Hindlimb muscle (tissue), 1 donor: Measurements from ENCODE around the gene CDX2. TPM values are rescaled to one million over a fixed set of nuclear protein-coding genes. Genes with fewer than 3 reads are reported as not detected.

Experiments
- DNase-seq: peaks from one replicate; pipeline ENCODE4 v3.0.0-alpha.2; 2013
- polyA plus RNA-seq: library from polyadenylated mRNA; unstranded; fragments of 120-200 nt; gene quantifications from one replicate; pipeline ENCODE4 v1.2.1, GENCODE V29; 2013; ENCODE audit not compliant: insufficient read length

Gene CDX2
- polyA plus RNA-seq, 1 donor = not detected

DNA sequence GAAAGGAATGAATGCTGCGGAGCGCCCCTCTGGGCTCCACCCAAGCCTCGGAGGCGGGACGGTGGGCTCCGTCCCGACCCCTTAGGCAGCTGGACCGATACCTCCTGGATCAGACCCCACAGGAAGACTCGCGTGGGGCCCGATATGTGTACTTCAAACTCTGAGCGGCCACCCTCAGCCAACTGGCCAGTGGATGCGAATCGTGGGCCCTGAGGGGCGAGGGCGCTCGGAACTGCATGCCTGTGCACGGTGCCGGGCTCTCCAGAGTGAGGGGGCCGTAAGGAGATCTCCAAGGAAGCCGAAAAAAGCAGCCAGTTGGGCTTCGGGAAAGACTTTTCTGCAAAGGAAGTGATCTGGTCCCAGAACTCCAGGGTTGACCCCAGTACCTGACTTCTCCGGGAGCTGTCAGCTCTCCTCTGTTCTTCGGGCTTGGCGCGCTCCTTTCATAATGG, 40.7 kb downstream of the CDX2 start:
- no peak for DNase-seq

DNA sequence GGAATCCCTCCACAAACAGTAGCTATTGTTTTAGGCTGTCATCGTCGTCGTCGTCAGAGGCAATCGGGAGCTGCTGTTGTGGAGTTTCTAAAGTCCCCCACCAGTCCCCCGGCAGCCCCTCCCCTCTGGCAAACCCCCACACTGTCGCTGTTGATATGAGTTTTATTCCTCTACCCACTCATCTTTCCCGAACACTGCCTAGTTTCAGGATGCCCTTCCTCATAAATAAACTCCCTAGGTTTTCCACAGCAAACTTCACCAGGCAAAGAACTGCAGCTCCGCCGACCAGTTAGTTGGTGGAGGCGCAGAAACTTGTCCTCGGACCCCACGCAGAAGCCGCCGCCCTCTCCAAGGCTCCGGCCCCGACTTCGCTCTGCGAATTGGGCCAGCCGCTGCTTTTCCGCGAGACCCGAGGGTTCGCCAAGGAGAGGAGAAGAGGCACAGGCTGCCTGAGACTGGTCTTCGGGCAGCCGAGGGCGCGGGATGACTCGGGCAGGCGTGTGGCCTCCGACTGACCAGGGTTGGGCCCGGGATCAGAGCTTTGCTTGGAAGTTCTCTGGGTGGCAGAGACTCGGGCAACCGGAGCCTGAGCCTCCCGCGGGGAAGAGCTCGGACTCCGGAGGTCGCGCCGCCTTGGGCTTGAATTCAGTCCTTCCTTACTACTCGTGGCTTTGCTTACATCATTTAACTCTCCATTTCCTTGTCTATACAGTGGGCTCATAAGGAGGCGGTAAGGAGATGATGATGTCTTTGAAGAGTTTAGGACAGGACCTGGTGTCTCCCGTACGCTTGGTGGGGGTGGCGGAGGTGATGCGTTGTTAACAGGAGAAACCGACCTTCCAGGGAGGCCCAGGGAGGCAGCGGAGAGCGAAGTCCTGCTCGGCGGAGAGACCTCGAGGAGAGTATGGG, 41.4 kb downstream of the CDX2 start:
- DNase-seq = no peak

DNA sequence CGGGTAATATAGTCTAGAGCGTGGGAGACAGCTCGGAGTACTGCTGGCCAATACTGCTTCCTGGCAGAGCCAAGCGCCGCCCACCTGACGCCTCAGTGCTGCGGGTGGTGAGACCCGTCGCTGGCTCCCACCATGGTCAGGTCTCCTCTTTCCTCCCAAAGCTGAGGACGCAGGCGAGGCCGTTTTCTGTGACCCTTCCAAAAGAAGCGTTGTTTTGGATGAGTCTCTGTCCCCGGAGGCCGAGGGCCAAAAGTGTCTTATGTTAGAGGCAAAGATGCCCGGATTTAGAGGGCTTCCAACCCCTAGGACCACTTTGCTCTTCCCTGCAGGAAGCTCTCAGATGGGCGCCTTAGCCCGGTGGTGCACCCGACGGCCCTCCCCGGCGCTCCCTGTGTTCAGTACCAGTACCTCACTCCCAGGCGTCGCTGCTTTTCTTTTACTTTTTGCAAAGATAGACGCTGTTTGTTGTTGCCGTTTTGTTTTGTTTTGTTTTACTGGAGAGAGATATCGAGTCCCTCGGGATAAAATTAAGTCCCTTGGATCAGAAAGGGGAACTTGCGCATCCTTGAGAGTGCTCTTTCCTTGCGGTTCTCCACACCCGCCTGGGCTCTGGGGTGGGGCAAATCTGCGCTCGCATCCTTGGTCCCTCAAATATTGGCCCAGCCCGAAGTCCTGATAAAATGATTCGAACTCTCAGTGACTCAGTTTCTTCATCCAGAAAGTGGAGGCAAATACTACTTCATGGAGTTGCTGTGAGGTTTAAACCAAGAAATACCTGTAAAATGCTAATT, 42.3 kb downstream of the CDX2 start:
- no peak for DNase-seq

DNA sequence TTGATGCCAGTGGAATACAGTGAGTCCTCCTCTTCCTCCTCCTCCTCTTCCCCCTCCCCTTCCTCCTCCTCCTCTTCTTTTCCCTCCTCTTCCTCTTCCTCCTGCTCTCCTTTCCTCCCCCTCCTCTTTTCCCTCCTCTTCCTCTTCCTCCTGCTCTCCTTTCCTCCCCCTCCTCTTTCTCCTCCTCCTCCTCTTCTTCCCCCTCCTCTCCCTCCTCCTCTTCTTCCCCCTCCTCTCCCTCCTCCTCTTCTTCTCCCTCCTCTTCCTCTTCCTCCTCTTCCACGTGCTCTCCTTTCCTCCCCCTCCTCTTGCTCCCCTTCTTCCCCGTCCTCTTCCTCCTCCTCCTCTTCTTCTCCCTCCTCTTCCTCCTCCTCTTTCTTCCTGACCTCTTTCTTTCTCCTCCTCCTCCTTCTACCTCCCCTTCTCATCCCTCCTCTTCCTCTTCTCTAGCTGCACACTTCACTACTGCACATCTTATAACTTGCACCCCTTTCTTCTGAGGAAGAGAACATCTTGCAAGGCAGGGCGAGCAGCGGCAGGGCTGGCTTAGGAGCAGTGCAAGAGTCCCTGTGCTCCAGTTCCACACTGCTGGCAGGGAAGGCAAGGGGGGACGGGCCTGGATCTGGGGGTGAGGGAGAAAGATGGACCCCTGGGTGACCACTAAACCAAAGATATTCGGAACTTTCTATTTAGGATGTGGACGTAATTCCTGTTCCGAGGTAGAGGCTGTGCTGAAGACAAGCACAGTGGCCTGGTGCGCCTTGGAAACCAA, 43.7 kb downstream of the CDX2 start:
- no peak for DNase-seq

DNA sequence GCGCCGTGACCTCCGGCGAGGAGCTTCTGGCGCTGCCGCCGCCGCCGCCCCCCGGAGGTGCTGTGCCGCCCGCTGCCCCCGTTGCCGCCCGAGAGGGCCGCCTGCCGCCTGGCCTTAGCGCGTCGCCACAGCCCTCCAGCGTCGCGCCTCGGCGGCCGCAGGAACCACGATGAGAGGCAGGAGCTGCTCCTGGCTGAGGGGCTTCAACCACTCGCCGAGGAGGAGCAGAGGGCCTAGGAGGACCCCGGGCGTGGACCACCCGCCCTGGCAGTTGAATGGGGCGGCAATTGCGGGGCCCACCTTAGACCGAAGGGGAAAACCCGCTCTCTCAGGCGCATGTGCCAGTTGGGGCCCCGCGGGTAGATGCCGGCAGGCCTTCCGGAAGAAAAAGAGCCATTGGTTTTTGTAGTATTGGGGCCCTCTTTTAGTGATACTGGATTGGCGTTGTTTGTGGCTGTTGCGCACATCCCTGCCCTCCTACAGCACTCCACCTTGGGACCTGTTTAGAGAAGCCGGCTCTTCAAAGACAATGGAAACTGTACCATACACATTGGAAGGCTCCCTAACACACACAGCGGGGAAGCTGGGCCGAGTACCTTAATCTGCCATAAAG, 44.5 kb downstream of the CDX2 start:
- no peak for DNase-seq

DNA sequence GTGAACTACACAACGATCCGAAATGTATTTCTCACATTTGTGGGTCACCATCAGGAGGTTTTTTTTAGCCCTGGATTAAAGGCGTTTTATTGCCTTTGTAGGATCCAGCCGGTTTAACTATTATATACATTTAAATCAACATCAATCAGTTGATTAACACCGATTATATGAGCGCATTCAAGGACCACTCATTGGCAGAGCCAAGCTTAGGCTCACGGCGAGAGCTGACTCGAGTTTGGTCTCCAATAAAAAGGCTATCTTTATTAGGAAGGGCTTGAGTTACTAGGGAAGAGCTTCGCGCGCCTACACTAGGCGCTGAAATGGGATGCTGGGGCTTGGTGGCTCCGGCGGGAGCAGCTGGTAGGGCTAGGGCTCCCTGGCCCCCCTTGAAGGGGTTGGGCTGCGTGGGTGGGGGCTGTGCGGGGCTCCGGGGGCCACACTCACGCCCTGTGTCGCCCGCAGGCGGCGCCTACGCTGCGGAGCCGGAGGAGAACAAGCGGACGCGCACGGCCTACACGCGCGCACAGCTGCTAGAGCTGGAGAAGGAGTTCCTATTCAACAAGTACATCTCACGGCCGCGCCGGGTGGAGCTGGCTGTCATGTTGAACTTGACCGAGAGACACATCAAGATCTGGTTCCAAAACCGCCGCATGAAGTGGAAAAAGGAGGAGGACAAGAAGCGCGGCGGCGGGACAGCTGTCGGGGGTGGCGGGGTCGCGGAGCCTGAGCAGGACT, 45.2 kb downstream of the CDX2 start:
- DNase-seq = no peak

DNA sequence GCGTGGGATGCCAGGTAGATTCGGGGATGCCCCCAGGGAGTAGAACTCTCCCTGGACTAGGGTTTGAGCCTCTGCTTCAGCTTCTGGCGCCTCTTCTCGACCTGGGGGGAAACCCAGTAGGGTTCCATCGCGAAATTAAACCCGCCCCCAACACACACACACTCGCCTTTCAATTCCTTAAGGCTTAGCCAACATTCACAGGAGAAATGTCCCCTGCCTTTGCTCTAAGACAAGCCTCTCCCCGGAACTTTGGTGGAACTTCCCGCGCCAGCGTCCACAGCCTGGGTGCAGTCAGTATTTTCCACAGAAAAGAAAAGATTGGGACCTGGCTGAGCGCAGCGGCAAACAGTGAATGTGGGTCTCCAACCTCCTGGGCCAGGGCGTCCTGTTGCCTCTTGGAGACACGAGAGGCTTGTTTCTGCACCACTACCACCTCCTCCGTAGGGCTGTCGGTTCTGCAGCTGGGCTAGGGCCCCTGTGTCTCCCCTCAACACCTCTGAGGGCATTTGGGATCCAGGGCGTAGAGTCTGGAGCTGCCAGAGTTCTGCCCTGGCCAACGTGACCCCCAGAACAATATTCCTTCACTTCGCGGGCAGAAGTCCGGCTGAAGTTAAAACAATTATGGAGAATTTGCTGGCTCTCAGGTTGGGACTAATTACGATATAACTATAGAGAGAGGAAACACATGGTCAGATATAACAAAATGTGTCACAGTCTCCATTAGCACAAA, 46.1 kb downstream of the CDX2 start:
- no peak for DNase-seq

DNA sequence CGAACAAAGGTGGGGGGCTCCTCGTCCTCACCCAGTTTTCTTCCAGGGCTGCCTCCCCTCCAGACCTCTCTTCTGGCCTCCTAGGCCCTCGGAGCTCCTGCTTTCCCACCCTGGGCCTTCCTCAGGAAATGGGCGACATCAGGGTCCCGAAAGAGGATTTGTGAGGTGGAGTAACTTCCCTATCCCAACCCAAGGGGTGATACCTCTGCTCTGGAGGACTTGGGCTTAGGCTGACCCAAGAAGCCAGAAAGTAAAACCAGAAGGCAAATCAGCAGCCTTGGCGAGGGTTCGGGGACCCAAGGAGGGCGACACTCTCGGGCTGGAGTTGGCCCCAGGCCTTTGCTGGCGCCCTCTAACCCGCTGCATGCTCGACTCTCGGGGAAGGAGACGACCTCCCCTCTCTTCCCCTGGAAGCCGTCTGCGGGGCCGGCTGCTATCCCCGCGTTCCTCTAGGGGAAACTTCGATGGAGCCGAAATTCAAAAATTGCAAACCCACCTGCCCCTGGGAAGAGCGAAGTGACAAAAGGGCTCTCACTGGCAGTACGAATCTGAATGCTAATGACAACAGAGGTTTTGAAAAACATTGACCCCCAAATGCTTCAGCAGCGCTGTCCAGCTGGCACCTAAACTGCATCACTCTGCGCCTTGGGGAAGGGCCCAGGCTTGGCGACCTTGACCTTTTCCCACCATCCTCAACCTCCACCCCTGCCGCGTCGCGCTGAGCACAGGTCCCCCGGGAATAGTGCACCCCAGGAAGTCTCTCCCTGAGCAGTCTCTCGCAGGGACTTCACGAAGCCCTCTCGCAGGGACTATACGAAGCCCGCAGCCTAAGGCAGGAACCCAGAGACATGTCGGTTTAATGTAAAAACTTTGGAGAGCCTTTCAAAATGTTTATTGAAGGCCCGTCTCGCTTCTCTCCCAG, 46.9 kb downstream of the CDX2 start:
- no peak for DNase-seq

DNA sequence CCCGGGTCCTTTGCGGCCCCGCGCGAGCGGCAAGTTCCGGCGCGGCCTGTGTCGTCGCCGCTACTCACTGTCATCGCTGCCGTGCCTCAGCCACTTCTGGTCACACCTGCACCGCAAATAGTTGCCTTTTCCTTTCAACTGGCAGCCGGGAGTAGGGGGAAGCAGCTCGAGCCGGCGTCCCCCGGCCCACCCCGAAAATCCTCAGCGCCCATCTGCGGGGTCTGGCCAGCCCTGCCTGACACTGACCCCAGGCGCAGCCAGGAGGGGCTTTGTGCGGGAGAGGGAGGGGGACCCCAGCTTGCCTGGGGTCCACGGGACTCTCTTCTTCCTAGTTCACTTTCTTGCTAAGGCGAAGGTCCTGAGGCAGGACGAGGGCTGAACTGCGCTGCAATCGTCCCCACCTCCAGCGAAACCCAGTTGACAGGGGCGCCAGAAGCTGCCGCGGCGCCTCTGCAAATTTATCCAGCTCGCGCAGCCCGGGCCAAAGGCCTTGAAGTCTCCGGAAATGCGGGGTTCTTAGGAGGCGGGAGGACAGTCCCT, 47.6 kb downstream of the CDX2 start:
- no peak for DNase-seq

DNA sequence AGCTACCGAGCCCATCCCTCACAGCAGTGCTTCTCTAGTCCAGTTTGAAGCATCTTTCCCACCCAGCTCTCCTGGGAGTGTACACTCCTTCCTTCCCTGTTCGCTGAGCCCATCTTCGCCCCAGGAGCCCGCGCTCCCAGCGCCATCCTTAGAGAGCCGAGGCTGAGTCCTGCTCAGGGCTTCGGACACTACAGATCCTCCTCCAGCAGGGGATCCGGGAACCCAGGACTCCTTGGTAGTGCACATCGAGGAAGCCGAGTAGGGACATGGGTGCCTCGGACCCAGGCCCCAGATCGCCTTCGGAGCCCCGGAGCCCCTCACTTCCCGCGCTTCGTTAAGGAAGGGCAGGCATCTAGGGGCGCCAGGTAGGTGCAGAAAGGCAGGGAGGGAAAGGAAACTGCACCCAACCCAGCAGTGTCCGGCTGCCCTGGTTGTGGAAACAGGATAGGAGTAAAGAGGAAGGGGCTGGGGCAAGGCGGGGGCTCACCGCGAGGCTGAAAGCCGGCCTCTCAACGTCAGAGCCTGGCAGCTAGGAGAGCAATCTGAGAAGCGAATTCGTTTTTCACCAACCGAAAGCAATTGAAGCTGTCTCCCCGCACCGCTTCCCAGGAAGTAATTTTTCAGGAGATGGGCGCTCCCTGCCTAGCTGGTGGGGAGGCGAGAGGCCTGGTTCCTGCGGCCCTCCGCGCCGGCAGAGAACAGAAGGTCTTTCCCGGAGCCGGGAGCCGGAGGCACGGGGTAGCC, 48.3 kb downstream of the CDX2 start:
- no peak for DNase-seq

DNA sequence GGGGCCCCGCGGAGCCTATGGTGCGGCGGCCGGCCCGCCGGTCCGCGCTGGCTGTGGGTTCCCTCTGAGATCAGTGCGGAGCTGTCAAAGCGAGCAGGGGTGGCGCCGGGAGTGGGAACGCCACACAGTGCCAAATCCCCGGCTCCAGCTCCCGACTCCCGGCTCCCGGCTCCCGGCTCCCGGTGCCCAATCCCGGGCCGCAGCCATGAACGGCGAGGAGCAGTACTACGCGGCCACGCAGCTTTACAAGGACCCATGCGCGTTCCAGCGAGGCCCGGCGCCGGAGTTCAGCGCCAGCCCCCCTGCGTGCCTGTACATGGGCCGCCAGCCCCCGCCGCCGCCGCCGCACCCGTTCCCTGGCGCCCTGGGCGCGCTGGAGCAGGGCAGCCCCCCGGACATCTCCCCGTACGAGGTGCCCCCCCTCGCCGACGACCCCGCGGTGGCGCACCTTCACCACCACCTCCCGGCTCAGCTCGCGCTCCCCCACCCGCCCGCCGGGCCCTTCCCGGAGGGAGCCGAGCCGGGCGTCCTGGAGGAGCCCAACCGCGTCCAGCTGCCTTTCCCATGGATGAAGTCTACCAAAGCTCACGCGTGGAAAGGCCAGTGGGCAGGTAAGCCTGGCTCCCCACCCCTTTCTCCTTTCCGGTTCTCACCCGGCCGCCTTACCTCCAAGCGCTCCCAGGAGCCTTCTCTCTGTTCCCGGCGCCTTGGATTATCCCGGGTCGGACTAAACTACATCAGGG, 49.0 kb downstream of the CDX2 start, which contains the start of gene PDX1:
TSS of gene PDX1 (plus strand) at position 67 of the 743 bp plus-strand sequence. CDS start at position 206, 139 bp downstream.
- no peak for DNase-seq

DNA sequence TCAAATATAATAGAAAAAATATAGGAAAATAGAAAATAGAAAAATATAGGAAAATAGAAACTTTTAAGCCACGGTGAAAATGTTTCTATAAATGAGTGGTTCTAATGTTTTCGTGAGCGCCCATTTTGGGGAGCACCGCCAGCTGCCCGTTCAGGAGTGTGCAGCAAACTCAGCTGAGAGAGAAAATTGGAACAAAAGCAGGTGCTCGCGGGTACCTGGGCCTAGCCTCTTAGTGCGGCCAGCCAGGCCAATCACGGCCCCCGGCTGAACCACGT, 49.5 kb downstream of the CDX2 start:
- no peak for DNase-seq

DNA sequence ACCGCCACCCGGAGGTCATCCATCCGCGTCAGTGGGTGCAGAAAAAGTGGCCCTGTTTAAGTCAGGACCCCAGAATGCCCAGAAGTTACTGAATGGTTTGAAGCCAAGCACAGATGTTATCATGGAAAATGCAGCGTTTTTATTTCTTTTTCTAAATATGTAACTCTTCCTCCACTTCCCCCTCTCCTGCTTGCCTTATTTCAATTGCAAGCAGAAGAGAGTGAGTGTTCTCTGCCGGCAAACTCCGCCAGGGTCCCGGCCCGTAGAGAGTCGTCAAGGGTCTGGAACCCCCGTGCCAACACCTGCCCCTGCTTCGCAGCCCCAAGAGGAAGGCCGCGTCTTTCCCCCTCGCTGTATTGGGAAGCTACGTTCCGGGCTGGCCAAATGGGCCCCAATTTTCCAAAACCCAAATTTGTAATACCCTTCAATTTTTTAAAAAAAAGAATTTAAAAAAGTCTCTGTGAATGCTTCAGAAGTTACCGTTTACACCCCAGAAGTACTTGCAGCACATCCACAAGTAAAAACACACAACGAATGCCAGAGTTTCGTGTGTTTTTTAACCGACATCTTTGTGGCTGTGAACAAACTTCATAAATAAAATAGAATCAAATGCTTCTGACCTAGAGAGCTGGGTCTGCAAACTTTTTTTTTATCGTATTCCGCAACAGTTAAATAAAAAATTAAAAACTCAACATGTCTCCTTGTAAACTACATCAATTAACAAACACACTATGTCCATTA, 50.0 kb downstream of the CDX2 start:
- DNase-seq = no peak

DNA sequence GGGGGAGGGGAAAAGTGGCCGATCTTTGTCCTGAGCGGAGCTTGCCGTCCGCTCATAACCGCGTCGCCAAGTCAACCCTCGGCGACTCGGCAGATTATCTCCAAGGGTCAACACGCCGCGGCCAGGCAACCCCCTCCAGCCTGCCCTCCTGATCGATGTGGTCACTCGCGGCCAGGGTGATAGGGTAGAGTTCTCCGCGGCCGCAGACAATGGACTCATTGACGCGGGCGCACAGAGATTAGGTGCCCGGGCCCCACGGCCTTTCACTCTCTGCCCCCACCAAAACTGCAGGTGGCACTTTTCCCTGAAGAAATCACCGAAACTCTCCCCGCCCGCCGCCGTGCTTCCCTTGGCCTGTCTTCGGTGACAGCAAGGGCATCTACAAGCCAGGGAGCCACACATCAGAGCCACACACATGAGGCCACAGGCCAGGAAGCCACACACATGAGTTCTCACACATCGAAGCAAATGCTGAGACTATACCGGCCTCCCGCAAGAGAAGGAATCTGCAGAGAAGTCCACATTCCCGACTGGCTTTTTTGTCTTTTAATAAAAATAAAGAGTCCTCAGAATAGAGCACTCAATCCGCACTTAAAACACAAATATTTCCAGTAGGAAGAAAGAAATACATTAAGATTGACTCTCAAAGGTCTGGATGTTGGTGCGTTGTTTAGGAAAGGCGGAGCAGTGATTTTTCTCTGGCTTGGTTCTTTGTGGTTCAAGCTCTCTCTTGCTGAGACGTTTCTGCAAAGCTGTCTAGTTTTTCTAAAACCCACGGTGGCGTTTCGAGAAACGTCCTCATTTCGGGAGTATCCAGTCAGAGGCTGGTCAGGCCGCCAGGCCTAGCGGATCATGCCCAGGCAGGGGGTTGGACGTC, 50.8 kb downstream of the CDX2 start:
- no peak for DNase-seq

DNA sequence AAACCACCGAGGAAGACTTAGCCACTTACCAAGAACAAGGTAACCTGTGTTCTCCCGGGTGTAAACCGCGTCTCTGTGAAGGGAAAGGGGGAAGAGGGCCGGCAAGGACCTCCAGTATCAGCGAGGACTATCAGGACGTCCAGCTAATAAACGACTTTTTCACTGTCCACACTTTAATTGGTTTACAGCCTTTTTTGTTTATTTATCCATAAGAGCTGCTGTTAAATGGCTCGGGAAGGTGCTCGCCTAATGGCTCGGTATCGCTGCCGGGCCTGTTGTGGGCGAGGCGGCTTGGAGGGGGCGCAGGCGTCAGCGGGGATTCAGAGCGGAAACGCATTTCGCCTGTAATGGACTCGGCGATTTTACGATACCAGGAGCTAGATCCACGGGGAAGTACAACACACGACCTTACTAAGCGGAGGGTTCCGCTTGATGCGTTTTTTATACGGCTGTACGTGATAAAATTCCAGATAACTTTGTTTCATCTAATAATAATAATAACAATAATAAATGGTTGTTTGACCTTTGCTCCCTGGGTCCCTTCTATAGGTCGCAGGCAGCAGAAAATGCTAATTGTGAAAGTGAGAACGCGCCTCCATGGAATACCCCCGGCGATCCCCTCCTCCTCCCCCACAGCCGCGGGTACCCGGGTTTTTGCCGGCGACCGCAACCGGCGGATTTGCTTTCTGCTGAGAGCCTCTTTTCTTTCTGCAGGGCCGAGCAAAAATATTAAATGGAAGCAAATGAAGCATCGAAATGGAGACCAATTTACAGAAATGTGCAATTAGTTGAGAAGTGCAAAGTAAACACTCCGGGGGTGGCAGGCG, 51.8 kb downstream of the CDX2 start:
- DNase-seq = no peak
